ENCODE data around the gene MDP1. TPM values are rescaled to one million over a fixed set of nuclear protein-coding genes. Genes with fewer than 3 reads are reported as not detected.
A peak's percentile ranks its signal among the peaks of the same experiment; 100 is the strongest.

Gene MDP1
- total and polyA plus RNA-seq, 2 experiments from 2014 or later: 39.3 to 70.5 TPM

DNA sequence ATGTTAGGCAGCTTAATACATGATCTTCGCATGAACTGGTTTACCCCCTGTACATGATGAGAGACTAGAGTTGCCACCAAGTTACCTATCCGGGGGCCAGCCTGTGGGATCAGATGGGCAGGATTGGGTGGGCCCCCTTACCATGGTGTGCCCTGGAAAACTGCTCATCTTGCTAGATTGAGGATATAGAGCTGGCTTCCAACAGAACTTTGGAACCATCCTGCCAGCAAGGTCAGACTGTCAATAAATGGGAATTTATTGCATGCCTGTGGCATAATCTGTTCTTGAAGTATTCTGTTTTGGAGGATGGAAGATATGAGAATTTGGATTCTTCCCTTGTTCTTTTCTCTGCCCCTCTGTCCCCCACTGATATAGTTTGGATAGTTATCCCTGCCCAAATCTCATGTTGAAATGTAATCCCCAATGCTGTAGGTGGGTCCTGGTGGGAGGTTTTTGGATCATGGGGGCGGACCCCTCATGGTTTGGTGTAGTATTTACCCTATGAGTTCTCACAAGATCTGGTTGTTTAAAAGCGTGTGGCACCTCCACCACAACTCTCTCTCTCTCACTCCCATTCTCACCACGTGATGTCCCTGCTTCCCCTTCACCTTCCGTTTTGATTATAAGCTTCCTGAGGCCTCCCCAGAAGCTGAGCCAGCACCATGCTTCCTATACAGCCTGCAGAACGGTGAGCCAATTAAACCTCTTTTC, 16.9 kb downstream of the MDP1 start:
- Histone ChIP-seq H3K4me1 (ENCODE audit: low read depth) (peaks cover 4% of the 10 kb centered on the region), H3K9me3 (ENCODE audit: low read depth) (no peaks in the 10 kb centered on the region), H3K27me3 (no peaks in the 10 kb centered on the region), H3K4me3 (no peak overlapping the region), H3K27ac (no peak overlapping the region), H3K36me3 (no peaks in the 10 kb centered on the region)
- TF ChIP-seq, protein P1, sequence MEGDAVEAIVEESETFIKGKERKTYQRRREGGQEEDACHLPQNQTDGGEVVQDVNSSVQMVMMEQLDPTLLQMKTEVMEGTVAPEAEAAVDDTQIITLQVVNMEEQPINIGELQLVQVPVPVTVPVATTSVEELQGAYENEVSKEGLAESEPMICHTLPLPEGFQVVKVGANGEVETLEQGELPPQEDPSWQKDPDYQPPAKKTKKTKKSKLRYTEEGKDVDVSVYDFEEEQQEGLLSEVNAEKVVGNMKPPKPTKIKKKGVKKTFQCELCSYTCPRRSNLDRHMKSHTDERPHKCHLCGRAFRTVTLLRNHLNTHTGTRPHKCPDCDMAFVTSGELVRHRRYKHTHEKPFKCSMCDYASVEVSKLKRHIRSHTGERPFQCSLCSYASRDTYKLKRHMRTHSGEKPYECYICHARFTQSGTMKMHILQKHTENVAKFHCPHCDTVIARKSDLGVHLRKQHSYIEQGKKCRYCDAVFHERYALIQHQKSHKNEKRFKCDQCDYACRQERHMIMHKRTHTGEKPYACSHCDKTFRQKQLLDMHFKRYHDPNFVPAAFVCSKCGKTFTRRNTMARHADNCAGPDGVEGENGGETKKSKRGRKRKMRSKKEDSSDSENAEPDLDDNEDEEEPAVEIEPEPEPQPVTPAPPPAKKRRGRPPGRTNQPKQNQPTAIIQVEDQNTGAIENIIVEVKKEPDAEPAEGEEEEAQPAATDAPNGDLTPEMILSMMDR (IDR thresholded peaks at IDR 0.05; ENCODE audit: low read depth, low read length): no peak
- DNase-seq (ENCODE audit: low read depth in 1 of 2, low spot score in 1 of 2): no peak

DNA sequence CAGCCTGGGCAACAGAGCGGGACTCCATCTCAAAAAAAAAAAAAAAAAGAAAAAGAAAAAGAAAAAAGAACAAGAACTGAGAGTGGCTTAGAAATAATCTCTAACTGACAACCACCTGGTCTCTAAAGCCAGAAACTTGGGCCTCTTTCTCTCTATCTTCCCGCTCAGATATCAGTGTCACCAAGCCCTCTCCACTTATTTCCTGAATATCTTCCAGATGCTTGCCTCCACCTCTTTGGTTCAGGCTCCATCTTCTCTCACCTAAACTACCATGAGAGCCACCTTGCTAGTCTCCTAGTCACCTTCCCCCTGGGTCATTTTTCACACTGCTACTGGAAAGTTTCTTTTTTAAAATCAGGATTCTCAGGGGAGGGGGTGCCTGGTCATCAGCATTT, 18.8 kb downstream of the MDP1 start:
- no peak for DNase-seq (ENCODE audit: low read depth in 1 of 2, low spot score in 1 of 2)
- Histone ChIP-seq H3K36me3 (peaks cover 6% of the 10 kb centered on the region), H3K27ac (peak overlapping the region; percentile 98), H3K9me3 (ENCODE audit: low read depth) (no peaks in the 10 kb centered on the region), H3K27me3 (no peaks in the 10 kb centered on the region), H3K4me3 (no peak overlapping the region), H3K4me1 (ENCODE audit: low read depth) (peaks cover 4% of the 10 kb centered on the region)
- TF ChIP-seq, protein P1 (IDR thresholded peaks at IDR 0.05; ENCODE audit: low read depth, low read length): no peak

DNA sequence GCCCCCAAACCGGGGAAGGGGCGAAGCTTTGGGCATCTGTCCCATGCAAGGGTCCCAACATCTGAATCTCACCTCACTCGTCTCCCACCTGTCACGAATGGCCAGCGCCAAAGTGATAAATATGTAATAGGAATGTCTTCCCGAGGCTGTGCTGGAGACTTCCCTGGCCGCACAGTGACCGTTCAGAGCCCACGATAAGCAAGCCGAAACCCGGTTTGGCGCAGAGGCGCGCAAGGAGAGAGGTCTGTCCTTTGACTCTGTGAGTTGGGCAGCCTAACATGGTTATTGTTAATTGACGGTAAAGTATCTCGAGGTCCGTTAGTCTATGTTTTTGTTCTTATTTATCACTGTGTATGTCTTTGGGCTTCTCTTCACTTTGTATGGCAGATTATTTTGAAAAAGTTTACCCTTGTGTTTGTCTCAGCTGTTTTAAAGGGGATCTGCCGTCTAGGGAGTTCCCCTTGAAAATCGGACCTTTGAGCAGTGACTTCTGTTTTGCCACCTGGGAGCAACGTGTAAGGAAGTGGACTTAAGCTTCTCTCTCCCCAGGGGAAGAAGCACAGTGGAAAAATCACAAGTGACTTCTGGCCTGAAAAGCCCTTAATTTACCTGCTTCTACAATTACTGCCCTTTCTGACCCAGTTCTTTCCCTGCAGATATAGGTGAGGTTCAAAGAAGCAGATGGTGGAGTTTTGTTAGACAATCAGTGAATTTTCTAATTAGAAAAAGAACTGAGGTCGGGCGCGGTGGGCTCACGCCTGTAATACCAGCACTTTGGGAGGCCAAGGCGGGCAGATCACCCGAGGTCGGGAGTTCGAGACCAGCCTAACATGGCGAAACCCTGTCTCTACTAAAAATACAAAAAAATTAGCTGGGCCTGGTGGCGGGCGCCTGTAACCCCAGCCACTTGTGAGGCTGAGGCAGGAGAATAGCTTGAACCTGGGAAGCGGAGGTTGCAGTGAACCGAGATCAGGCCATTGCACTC, 19.5 kb downstream of the MDP1 start:
- H3K4me3 ChIP-seq: peak overlapping the region; percentile 67

DNA sequence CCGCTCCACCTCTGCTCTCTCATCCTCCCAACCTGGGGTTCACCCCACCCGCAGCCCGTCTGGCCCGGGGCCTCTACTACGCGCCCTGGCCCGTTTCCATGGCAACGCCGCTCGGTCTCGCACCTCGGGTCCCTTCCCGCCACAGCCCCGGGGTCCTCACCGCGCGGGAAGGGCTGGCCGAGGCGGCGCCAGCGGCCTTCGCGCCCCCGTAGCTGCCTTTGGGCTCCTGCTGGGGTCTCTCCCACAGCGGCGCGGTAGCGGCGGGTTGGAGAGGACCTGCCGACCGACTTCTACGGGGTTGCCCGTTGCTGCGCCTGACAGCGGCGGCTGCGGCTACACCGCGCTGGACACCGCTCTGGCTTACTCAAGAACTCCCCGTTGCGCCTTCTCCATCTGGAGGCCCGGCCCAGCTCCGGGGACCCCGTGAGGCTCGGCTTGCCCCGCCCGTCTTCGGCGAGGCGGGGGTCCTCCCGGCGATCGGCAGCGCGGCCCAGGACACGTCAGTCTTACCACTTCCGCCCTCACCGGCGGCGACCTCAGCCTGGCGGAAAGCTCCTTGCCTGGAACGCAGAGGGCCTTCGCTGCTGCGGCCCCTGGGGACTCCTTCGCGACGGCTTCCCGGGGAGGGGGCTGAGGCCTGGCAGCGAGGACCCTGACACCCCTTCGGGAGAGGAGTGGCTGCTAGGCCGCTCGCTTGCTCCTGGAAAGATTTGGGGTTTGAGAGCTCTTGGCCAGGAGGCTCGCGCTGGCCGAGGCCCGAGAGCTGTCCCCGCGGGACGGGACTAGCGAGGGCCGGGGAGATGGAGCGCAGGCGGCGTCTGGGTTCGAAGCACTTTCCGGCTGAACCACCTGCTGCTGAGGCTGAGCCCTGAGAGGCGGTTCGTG, 20.4 kb downstream of the MDP1 start, which contains the start of gene TM9SF1:
TM9SF1 (minus strand) TSS at position 256 of the 885 bp plus-strand sequence. CDS start 422 bp downstream, outside the sequence.
- Histone ChIP-seq H3K27me3 (no peaks in the 10 kb centered on the region), H3K9me3 (ENCODE audit: low read depth) (no peaks in the 10 kb centered on the region), H3K4me3 (peak within 1 kb of the TSS; percentile 67), H3K4me1 (ENCODE audit: low read depth) (peaks cover 4% of the 10 kb centered on the region), H3K36me3 (peaks cover 9% of the 10 kb centered on the region), H3K27ac (peak within 1 kb of the TSS; percentile 98)
- peak; percentile 90 to 92 for DNase-seq (ENCODE audit: low read depth in 1 of 2, low spot score in 1 of 2)
- TF ChIP-seq, protein P1 (IDR thresholded peaks at IDR 0.05; ENCODE audit: low read depth, low read length): no peak

More for the DNA sequence above, 19.5 kb downstream of the MDP1 start:
- H3K36me3 ChIP-seq: peaks cover 9% of the 10 kb centered on the region
- H3K27ac ChIP-seq: peak overlapping the region; percentile 98
- H3K4me1 ChIP-seq (ENCODE audit: low read depth): peaks cover 4% of the 10 kb centered on the region
- peak; percentile 30 to 56 for DNase-seq (ENCODE audit: low read depth in 1 of 2, low spot score in 1 of 2)
- TF ChIP-seq, protein P1 (IDR thresholded peaks at IDR 0.05; ENCODE audit: low read depth, low read length): no peak
- H3K27me3 ChIP-seq: no peaks in the 10 kb centered on the region
- H3K9me3 ChIP-seq (ENCODE audit: low read depth): no peaks in the 10 kb centered on the region

DNA sequence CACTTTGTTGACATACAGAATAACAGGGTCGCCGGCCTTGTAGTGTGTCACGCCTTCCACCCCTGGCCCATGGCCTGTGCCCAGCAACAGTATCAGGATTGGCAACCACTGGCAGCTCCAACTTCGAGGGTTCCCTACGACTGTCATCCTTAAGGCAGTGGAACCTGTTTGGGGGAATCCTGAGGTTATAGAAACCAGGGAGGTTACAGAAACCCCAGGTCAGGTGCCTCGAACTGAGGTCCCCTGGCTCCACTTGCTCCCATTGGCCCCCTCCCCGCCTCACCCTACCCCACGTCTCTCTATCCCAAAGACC, 21.0 kb downstream of the MDP1 start:
- no peaks in the 10 kb centered on the region for H3K27me3 ChIP-seq
- no peak for DNase-seq (ENCODE audit: low read depth in 1 of 2, low spot score in 1 of 2)
- peak overlapping the region; percentile 98 for H3K27ac ChIP-seq
- no peaks in the 10 kb centered on the region for H3K9me3 ChIP-seq (ENCODE audit: low read depth)
- H3K4me1 ChIP-seq (ENCODE audit: low read depth): peaks cover 4% of the 10 kb centered on the region
- H3K36me3 ChIP-seq: peaks cover 9% of the 10 kb centered on the region
- H3K4me3 ChIP-seq: peak overlapping the region; percentile 67
- TF ChIP-seq, protein P1 (IDR thresholded peaks at IDR 0.05; ENCODE audit: low read depth, low read length): no peak

Measured in cardiac muscle cell (in vitro differentiated cells and primary cell).